HG03108 (cell line): ENCODE results near the gene PSMD1.
"Not testable (repeated sequence)": the region's sequence is repeated elsewhere in the genome, so short reads cannot be mapped to it uniquely, and the experiment has no call there.

Experiments used
- ATAC-seq: cut with Tn5 transposase; IDR thresholded peaks from one replicate; pipeline ENCODE4 v1.9.1; 2021; ENCODE audit warnings: moderate library complexity; ENCODE audit not compliant: unreplicated experiment

PSMD1 gene

GRCh38 chr2:231052494-231053451, 3.9 kb upstream of the PSMD1 start:
- peak; percentile 44 for ATAC-seq

DNA sequence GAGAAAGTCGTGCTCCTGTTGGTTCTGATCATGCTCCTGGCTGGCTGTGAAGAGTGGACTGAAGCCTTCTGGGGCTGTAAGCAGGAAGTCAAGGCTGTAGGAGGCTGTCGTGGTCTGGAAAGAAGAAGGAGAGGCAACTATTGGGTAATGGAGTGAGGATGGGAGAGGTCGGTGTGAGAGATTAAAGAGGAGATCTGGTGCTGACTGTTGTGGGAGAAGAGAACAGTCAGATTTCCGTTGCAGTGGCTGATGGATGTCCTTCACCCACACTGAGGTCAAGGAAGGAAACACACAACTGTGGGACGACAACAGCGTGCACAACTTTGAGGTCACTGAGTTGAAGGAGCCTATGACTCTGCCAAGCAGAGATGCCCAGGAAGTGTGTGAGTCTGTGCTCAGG, 2.8 kb upstream of the PSMD1 start:
- no peak for ATAC-seq

- no peak for ATAC-seq
These were observed 923 bp downstream of the PSMD1 start for GRCh38 chr2:231057590-231057989.

- ATAC-seq: no peak
These were observed 2.3 kb downstream of the PSMD1 start for GRCh38 chr2:231058761-231059550.

- no peak for ATAC-seq
These were observed 3.1 kb downstream of the PSMD1 start for GRCh38 chr2:231059756-231060155.

DNA sequence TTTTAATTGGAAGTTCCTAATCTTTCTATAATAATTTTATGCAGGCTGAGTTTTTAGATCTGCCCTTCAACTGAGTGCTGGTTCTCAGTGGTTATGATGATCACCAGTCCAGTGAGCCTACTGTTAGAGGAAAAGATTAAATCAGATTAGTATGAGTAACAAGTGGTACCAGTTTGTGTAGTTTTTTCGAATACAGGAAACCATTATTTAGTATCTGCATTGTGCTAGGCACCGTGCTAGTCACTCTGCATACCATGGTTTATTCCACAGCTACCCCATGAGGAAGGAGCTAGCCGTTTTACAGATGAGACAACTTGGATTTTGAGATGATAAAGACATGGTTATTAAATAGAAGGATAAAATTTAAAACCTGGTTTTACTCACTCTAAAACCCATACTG, 6.1 kb downstream of the PSMD1 start:
- no peak for ATAC-seq

DNA sequence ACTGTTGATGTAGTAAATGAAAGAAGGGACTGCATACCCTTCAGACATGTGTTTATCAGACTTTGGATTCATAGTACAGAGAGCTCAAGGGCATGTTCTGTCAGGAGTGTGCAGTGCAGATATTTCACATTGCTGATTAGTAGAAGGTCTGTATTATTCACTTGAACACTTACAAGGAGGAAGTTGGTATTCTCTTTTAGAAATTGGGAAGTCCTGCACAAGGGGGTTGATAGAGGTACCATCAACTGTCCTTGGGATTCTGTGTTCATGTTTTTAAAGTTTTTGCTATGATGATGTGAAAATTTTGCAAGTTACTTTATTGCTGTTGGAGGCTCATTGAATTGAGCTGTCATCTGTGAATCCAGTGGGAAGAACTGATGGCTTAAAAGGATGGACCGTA, 6.7 kb downstream of the PSMD1 start:
- ATAC-seq: no peak

GRCh38 chr2:231065966-231066365, 9.3 kb downstream of the PSMD1 start:
- no peak for ATAC-seq

GRCh38 chr2:231067531-231067930, 10.9 kb downstream of the PSMD1 start:
- ATAC-seq: not testable (repeated sequence)

DNA sequence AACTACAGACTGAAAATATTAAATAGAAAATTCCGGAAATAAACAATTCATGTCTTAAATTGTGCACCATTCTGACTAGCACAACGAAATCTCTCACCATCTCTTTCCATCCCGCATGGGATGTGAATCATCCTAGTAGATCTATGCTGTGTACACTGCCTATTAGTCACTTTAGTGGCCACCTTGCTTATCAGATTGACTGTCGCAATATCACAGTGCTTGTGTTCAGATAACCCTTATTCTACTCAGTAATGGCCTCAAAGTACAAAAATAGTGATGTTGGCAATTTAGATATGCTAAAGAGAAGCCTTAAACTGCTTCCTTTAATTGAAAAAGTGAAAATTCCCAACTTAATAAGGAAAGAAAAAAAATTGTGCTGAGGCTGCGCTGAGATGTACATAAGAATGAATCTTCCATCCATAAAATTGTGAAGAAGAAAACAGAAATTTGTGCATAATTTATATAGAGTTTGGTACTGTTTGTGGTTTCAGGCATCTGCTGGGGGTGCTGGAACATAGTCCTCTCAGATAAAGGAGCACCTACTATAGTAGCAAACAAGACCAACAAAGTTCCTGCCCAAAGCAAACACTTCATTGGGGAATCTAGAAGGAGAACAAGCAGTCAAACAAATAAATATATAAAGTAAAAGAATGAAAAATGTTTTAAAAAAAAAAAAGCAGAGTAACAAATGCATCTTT, 12.0 kb downstream of the PSMD1 start:
- ATAC-seq: no peak

- no peak for ATAC-seq
These were observed 12.8 kb downstream of the PSMD1 start for GRCh38 chr2:231069379-231070054.

- no peak for ATAC-seq
These were observed 27.9 kb downstream of the PSMD1 start for GRCh38 chr2:231084565-231084964.

DNA sequence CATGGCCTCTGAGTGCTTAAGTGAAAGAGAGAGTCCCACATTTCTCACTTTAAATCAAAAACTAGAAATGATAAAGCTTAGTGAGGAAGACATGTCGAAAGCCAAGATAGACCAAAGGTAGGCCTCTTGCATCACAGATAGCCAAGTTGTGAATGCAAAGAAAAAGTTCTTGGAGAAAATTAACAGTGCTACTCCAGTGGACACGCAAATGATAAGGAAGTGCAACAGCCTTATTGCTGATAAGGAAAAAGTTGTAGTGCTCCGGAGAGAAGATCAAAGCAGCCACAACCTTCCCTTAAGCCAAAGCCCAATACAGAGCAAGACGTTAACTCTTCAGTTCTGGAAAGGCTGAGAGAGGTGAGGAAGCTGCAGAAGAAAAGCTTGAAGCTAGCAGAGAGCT, 32.1 kb downstream of the PSMD1 start:
- no peak for ATAC-seq

- ATAC-seq: no peak
These were observed 37.3 kb downstream of the PSMD1 start for GRCh38 chr2:231093933-231094332.

- ATAC-seq: no peak
These were observed 38.2 kb downstream of the PSMD1 start for GRCh38 chr2:231094736-231095346.

DNA sequence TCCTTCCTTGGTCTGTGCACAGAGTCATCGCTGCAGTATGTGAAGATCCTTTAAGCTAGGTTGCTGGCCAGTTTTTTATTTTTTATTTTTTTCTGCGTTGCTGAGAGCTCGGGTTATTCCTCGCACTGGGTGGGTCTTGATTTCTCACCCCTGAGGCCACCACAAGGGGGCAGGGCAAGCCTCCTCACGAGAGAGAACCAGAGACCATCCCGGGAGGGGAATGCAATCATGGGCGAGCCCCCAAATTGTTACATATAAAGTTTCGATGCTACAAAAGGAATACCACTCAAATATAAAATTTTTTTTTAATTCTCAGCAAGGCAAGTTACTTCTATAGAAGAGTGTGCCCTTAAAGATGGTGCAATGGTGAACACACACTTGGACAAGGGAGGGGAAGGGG, 43.3 kb downstream of the PSMD1 start:
- no peak for ATAC-seq

GRCh38 chr2:231100321-231100720, 43.7 kb downstream of the PSMD1 start:
- not testable (repeated sequence) for ATAC-seq

DNA sequence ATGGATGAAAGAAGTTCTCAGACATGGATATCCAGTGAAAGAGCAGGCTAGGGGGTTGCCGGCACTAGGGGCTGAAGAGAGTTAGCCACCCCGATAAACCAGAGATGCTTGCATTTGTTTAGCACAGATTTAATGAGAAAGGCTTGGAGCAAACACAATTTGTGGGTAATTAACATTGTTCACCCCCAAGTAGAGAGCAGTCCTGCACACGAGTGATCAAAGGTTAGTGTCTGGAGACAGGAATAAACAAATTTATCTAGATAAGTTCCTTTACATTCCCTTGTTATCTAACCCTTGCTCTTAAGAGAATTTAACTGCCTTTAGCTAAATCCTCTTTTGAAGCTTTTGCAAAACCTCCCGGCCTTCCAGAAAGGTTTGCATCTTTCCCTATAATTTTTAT, 44.3 kb downstream of the PSMD1 start:
- ATAC-seq: no peak

GRCh38 chr2:231102772-231103171, 46.1 kb downstream of the PSMD1 start:
- ATAC-seq: no peak

DNA sequence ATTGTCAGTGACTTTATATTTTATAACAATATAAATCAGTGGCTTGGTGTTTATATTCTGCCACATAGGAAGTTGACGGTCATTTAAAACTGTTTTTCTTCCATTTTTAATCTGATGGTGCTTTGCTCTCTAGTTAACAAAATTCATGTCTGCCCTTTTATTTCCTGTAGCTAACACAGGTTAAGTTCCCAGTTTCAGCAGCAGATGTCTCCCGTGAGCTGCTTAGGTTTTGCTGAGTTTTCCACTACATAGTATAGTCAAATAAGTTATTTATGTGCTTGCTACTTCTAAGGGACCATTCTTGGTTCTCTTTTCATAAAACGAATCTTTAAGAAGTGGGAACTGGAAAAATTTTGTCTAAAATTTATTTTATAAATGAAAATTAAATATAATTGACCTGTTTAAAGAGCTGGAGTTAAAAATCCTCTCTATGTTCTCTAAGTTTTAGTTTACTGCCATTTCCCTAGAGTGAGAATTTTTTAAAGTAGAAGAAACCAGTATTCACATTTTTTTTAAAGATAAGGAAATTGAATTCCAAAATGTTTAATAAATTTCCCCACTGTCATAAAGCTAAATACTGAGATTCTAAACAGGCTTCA, 47.5 kb downstream of the PSMD1 start:
- ATAC-seq: peak; percentile 72
